HG03135 (cell line): ENCODE data around the gene LSMEM2.
A peak's percentile ranks its signal among the peaks of the same experiment; 100 is the strongest.
"Not testable (repeated sequence)": the region's sequence is repeated elsewhere in the genome, so short reads cannot be mapped to it uniquely, and the experiment has no call there.

Source experiments
- ATAC-seq: cut with Tn5 transposase; IDR thresholded peaks from one replicate; pipeline ENCODE4 v1.9.1; 2021; ENCODE audit warnings: mild to moderate bottlenecking, moderate library complexity; ENCODE audit not compliant: unreplicated experiment

The LSMEM2 gene

GRCh38 chr3:50278880-50279224, at the start of gene LSMEM2:
Gene LSMEM2 (plus strand): TSS chr3:50279087. CDS start chr3:50279114, 27 bp downstream.
- no peak for ATAC-seq

GRCh38 chr3:50229490-50229889, 49.4 kb upstream of the LSMEM2 start:
- no peak for ATAC-seq

GRCh38 chr3:50230104-50230793, 48.6 kb upstream of the LSMEM2 start:
- no peak for ATAC-seq

- no peak for ATAC-seq
Measured at GRCh38 chr3:50230794-50231125, 48.1 kb upstream of the LSMEM2 start.

- ATAC-seq: no peak
Measured at GRCh38 chr3:50231581-50231980, 47.3 kb upstream of the LSMEM2 start.

GRCh38 chr3:50232303-50232702, 46.6 kb upstream of the LSMEM2 start:
- no peak for ATAC-seq

GRCh38 chr3:50233176-50233575, 45.7 kb upstream of the LSMEM2 start:
- no peak for ATAC-seq

- ATAC-seq: peak; percentile 93
Measured at GRCh38 chr3:50235716-50236483, 43.0 kb upstream of the LSMEM2 start, which contains the start of gene GNAI2. Gene GNAI2 (plus strand): TSS chr3:50236204. CDS start chr3:50236336, 132 bp downstream.

GRCh38 chr3:50236484-50237132, 42.3 kb upstream of the LSMEM2 start:
- no peak for ATAC-seq

- ATAC-seq: no peak
Measured at GRCh38 chr3:50237133-50237651, 41.7 kb upstream of the LSMEM2 start.

- ATAC-seq: no peak
Measured at GRCh38 chr3:50237754-50238548, 40.9 kb upstream of the LSMEM2 start.

GRCh38 chr3:50238549-50239026, 40.3 kb upstream of the LSMEM2 start:
- ATAC-seq: no peak

GRCh38 chr3:50239649-50240048, 39.2 kb upstream of the LSMEM2 start:
- ATAC-seq: no peak

GRCh38 chr3:50241163-50241562, 37.7 kb upstream of the LSMEM2 start:
- ATAC-seq: no peak

- ATAC-seq: no peak
Measured at GRCh38 chr3:50241713-50242380, 37.0 kb upstream of the LSMEM2 start.

GRCh38 chr3:50242381-50242770, 36.5 kb upstream of the LSMEM2 start:
- no peak for ATAC-seq

- ATAC-seq: no peak
Measured at GRCh38 chr3:50242851-50243542, 35.9 kb upstream of the LSMEM2 start.

- ATAC-seq: no peak
Measured at GRCh38 chr3:50243543-50243895, 35.4 kb upstream of the LSMEM2 start.

GRCh38 chr3:50244813-50245212, 34.1 kb upstream of the LSMEM2 start:
- not testable (repeated sequence) for ATAC-seq

GRCh38 chr3:50245251-50245745, 33.6 kb upstream of the LSMEM2 start:
- ATAC-seq: no peak
